KOPT-K1 (cell line): Measurements from ENCODE around the gene HS1BP3.

Experiments
- H3K27ac ChIP-seq: fragments of 200-600 bp; sonication (generic); 2 replicates; pipeline ENCODE4 v1.5.1; 2016; ENCODE audit warnings: antibody characterized with exemption, mild to moderate bottlenecking, low read depth, low read length; ENCODE audit not compliant: poor library complexity, severe bottlenecking
- H3K36me3 ChIP-seq: fragments of 200-600 bp; sonication (generic); 2 replicates; pipeline ENCODE4 v1.5.1; 2017; ENCODE audit warnings: antibody characterized with exemption, mild to moderate bottlenecking, low read length, moderate library complexity; ENCODE audit not compliant: insufficient read depth
- H3K9me3 ChIP-seq: fragments of 200-600 bp; sonication (generic); 2 replicates; pipeline ENCODE4 v1.5.1; 2017; ENCODE audit warnings: antibody characterized with exemption, low read length, mild to moderate bottlenecking; ENCODE audit not compliant: insufficient read depth, poor library complexity, severe bottlenecking

HS1BP3 gene

GRCh38 chr2:20669562-20670314, 18.8 kb upstream of the HS1BP3 start:
- H3K9me3 ChIP-seq = no peaks in the 10 kb centered on the region
- no peaks in the 10 kb centered on the region for H3K36me3 ChIP-seq
- H3K27ac ChIP-seq = no peak overlapping the region

DNA sequence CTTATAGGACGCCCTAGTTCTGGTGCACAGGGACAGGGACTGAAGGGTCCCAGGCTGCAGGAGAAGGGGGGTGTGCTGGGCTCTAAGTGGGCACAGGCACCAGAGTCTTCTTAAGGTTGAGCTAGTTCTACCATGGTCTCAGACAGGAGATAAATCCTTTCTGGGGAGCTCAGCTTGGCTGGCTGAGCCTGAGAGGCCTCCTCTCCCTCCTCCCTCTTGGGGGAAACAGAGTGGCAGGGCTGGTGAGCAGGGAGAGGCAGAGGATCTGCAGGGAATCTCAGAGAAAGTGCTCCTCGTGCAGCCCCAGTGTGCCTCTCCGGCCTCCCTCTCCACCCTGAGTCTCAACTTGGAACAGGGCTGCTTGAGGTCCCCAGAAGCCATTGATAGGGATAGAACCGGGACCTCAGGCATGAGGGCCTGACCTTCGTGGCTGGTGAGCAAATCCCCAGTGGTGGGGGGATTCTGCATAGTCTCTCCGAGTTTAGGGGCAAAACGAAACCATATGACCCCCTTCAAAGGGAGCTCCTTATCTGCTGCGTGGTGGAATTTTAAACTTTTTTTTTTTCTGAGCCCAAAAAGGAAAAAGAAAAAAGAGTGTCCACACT, 18.1 kb upstream of the HS1BP3 start:
- no peaks in the 10 kb centered on the region for H3K9me3 ChIP-seq
- H3K27ac ChIP-seq = no peak overlapping the region
- no peaks in the 10 kb centered on the region for H3K36me3 ChIP-seq

DNA sequence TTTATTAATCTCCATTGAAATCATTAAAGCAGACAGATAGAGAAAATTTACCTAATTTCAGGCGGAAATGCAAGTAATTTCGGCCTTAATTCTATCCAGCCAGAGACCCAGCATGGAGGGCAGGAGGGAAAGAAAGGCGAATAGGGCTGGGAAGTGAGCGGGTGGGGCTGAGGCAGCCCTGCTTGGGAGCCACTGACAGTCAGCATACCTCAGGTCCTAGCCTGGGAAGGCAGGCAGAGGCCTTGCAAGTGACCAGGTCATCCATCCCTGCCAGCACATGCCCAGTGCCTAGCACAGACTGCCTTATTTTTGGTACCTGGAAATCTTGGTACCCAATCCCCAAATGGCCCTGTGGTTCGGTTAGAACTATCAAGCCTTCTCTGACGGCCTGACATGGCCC, 17.6 kb upstream of the HS1BP3 start:
- H3K36me3 ChIP-seq = no peaks in the 10 kb centered on the region
- no peak overlapping the region for H3K27ac ChIP-seq

GRCh38 chr2:20667531-20668401, 16.9 kb upstream of the HS1BP3 start:
- Histone ChIP-seq H3K9me3 (no peaks in the 10 kb centered on the region), H3K27ac (no peak overlapping the region), H3K36me3 (no peaks in the 10 kb centered on the region)

More for the DNA sequence above, 17.6 kb upstream of the HS1BP3 start:
- H3K9me3 ChIP-seq = no peaks in the 10 kb centered on the region

GRCh38 chr2:20667151-20667530, 16.2 kb upstream of the HS1BP3 start:
- Histone ChIP-seq H3K9me3 (no peaks in the 10 kb centered on the region), H3K27ac (no peak overlapping the region), H3K36me3 (no peaks in the 10 kb centered on the region)

DNA sequence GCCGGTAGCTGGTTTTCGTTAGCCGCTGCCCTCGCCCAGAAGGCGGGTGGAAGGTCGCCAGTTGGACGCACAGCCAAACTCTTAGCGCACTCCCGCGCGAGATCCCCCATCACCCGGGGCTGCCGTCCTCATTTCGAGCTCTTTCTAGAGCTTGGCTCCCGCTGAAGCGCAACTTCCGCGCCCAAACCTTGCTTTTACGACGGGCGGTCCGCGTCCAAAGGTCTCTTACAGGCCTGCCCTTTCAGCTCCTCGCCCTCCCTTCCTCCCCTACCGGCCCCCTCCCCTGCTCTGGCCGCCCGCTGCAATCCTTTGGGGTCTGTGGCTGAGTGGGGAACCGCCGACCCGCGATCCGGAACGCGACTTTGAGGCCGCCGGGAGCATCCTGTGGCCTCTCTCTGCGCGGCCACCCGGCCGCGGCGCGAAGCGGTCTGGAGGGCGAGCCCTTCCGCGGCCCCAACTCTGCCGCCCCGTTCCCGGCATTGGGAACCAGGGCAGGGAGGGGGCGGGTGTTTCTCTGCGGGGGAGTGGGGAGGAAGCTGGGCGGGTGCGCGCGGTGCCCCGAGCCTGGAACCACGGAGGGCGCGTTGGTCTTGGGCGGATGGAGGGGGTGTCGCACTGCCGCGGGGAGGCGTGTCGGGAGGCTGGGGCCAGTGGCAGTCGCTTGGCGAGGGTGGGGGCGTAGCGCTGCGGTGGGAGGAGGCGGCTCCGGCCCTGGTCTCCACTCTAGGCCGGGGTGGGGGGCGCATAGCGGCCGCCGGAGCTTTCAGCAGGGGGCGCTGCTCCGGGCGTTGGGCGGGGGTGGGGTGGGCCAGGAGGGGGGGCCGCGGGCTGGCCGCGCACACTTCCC, 15.6 kb upstream of the HS1BP3 start, which contains the start of gene GDF7:
Gene GDF7 (plus strand): TSS at position 841 of the 847 bp plus-strand sequence. CDS start 96 bp downstream, outside the sequence.
- no peaks in the 10 kb centered on the region for H3K36me3 ChIP-seq
- H3K27ac ChIP-seq = no peak within 1 kb of the TSS
- H3K9me3 ChIP-seq = no peaks in the 10 kb centered on the region

DNA sequence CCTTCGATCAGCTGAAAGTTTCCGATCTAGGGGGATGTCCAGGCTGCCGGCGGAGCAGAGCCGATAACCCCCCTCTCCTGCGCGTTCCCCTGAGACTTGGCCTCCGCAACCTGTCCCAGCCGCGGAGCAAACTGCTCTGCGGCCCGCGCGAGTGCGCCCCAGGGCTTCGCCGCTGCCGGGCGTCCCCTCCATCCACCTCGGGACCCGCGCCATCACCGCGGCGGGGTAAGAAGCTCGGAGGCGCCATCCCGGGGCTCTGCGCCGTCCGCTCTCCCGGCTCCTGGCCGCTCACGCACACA, 15.1 kb upstream of the HS1BP3 start:
- H3K27ac ChIP-seq = no peak overlapping the region
- no peaks in the 10 kb centered on the region for H3K9me3 ChIP-seq
- H3K36me3 ChIP-seq = no peaks in the 10 kb centered on the region

GRCh38 chr2:20665243-20666004, 14.5 kb upstream of the HS1BP3 start:
- no peak overlapping the region for H3K27ac ChIP-seq
- H3K36me3 ChIP-seq = no peaks in the 10 kb centered on the region
- H3K9me3 ChIP-seq = no peaks in the 10 kb centered on the region

DNA sequence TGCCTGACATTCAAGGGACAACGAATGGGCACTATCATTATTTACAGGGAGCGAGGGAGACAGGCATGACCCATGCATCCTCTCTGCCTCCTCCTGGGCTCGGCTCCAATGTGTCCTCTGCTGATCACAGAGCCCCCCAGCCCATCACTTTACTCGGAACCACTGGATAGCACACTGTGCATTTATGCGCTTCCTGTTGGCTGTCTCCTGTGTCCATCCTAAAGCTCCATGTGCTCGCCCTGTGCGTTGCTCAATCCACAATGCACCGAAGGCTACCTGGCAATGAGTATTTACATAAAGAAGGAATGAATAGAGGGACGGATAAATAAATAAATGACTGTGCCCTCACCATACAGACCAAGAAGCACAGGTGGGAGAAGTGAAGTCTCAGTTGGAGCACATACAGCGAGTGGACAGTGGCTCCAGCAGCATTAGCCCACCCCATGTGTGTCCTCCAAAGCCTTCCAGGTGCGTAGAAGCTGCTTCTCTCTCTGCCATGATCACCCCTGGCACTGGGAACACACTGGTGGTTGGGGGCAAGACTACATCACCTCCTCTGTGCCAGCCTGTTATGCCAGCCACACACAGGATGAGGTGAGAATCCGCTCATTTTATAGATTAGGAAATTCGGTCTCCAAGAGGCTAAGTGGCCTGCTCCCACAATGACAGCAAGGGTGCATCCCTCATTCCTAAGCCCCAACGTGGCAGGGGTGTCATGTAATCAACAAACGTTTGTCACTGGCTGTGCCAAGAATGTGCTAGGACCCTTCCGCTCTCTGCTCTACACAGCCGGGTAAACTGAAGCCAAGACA, 13.7 kb upstream of the HS1BP3 start:
- Histone ChIP-seq H3K36me3 (no peaks in the 10 kb centered on the region), H3K27ac (no peak overlapping the region), H3K9me3 (no peaks in the 10 kb centered on the region)

- Histone ChIP-seq H3K27ac (no peak overlapping the region), H3K9me3 (no peaks in the 10 kb centered on the region), H3K36me3 (no peaks in the 10 kb centered on the region)
Observed at GRCh38 chr2:20664071-20664390, 13.1 kb upstream of the HS1BP3 start.

- no peaks in the 10 kb centered on the region for H3K36me3 ChIP-seq
- H3K9me3 ChIP-seq = no peaks in the 10 kb centered on the region
- no peak overlapping the region for H3K27ac ChIP-seq
Observed at GRCh38 chr2:20663196-20664070, 12.5 kb upstream of the HS1BP3 start.

- Histone ChIP-seq H3K36me3 (no peaks in the 10 kb centered on the region), H3K9me3 (no peaks in the 10 kb centered on the region), H3K27ac (no peak overlapping the region)
Observed at GRCh38 chr2:20662308-20662937, 11.5 kb upstream of the HS1BP3 start.
